SK-N-SH (cell line): ENCODE results near the gene HCST. TPM values are rescaled to one million over a fixed set of nuclear protein-coding genes. Genes with fewer than 3 reads are reported as not detected.

Experiments
- CTCF ChIA-PET: fragments of 300-600, 350-600 bp; formaldehyde crosslinking; extraction: SDS; loops from one replicate; lab custom pipeline; 2021; lab: Yijun Ruan, JAX
- POLR2A ChIA-PET: fragments of 350-600 bp; sonication (Branson Sonifier 250); formaldehyde crosslinking; extraction: SDS; loops from one replicate; lab custom pipeline; 2020; ENCODE audit warnings: antibody characterized with exemption, inconsistent platforms; lab: Yijun Ruan, JAX
- DNase-seq: peaks from one replicate; pipeline ENCODE4 v3.0.0; 2012
- H2AFZ ChIP-seq: fragments of 200-600 bp; sonication (generic); 2 replicates; pipeline ENCODE4 v1.8.1; 2016; ENCODE audit warnings: antibody characterized with exemption, mild to moderate bottlenecking, low read depth
- H3F3A ChIP-seq: fragments of 200-600 bp; sonication (generic); replicated peaks from 2 replicates; pipeline ENCODE3; 2016; ENCODE audit warnings: antibody characterized with exemption, mild to moderate bottlenecking; ENCODE audit not compliant: insufficient read depth
- H3K27ac ChIP-seq, 2 experiments: fragments of 200-500 bp in 1 of 2; fragments of 200-600 bp in 1 of 2; sonication (Bioruptor generic) in 1 of 2; sonication (generic), shearing (Covaris generic) in 1 of 2; 2 replicates each; pipeline versions ENCODE4 v1.5.1 to v1.6.1; 2014 to 2016; ENCODE audit warnings: low read depth in 2 of 2, inconsistent platforms in 1 of 2, low read length in 1 of 2, mild to moderate bottlenecking in 1 of 2, mixed read lengths in 1 of 2
- H3K27me3 ChIP-seq: fragments of 200-600 bp; sonication (generic), shearing (Covaris generic); 2 replicates; pipeline ENCODE4 v1.6.1; 2016; ENCODE audit warnings: mixed run types; ENCODE audit not compliant: insufficient read depth
- H3K36me3 ChIP-seq, 2 experiments: fragments of 200-500 bp in 1 of 2; fragments of 200-600 bp in 1 of 2; sonication (Bioruptor generic) in 1 of 2; sonication (generic) in 1 of 2; replicated peaks in 1 of 2; 2 replicates each; pipeline versions ENCODE3 to v1.5.1; 2014 to 2016; ENCODE audit warnings: low read length in 1 of 2, mild to moderate bottlenecking in 1 of 2; ENCODE audit not compliant: insufficient read depth in 2 of 2, control insufficient read depth in 1 of 2
- H3K4me1 ChIP-seq, 2 experiments: fragments of 200-500 bp in 1 of 2; fragments of 200-600 bp in 1 of 2; sonication (Bioruptor generic) in 1 of 2; sonication (generic), shearing (Covaris generic) in 1 of 2; 2 replicates each; pipeline versions ENCODE4 v1.5.1 to v1.6.1; 2014 to 2016; ENCODE audit warnings: low read depth in 1 of 2, low read length in 1 of 2, mixed run types in 1 of 2; ENCODE audit not compliant: insufficient read depth in 2 of 2, control insufficient read depth in 1 of 2
- H3K4me2 ChIP-seq: fragments of 200-600 bp; sonication (generic), shearing (Covaris generic); 2 replicates; pipeline ENCODE4 v1.6.1; 2017; ENCODE audit warnings: mixed run types
- H3K4me3 ChIP-seq, 2 experiments: fragments of 200-500 bp in 1 of 2; fragments of 200-600 bp in 1 of 2; sonication (Bioruptor generic) in 1 of 2; sonication (generic), shearing (Covaris generic) in 1 of 2; 2 replicates each; pipeline versions ENCODE4 v1.5.1 to v1.8.1; 2014 to 2016; ENCODE audit warnings: low read depth in 2 of 2, inconsistent platforms in 1 of 2, low read length in 1 of 2, mild to moderate bottlenecking in 1 of 2, mixed read lengths in 1 of 2, moderate library complexity in 1 of 2
- H3K79me2 ChIP-seq: fragments of 200-600 bp; sonication (generic); 2 replicates; pipeline ENCODE4 v1.8.1; 2017; ENCODE audit warnings: mild to moderate bottlenecking; ENCODE audit not compliant: insufficient read depth
- H3K9ac ChIP-seq: fragments of 200-600 bp; sonication (generic); 2 replicates; pipeline ENCODE4 v1.6.1; 2017; ENCODE audit warnings: mixed run types
- H3K9me2 ChIP-seq: fragments of 200-600 bp; sonication (generic); 2 replicates; pipeline ENCODE4 v1.6.1; 2017; ENCODE audit warnings: mixed run types
- H3K9me3 ChIP-seq: fragments of 200-600 bp; sonication (generic); 2 replicates; pipeline ENCODE4 v1.6.1; 2017; ENCODE audit warnings: mixed run types, mild to moderate bottlenecking, moderate library complexity
- H4K20me1 ChIP-seq: fragments of 200-600 bp; sonication (generic); 2 replicates; pipeline ENCODE4 v1.6.1; 2017; ENCODE audit warnings: mild to moderate bottlenecking, mixed run types; ENCODE audit not compliant: insufficient read depth
- EP300 ChIP-seq, 2 experiments: IDR thresholded peaks; 2 replicates each; pipeline versions ENCODE4 v1.4.0 to v1.6.1; 2012; ENCODE audit warnings: borderline replicate concordance in 1 of 2, low read depth in 1 of 2, low read length in 1 of 2
- FOSL2 ChIP-seq: IDR thresholded peaks from 2 replicates; pipeline ENCODE4 v1.4.0; 2012; ENCODE audit warnings: low read depth, mild to moderate bottlenecking, moderate library complexity, borderline replicate concordance
- FOXJ3 ChIP-seq: sonication (generic); formaldehyde crosslinking; IDR thresholded peaks from 2 replicates; pipeline ENCODE4 v1.5.1; 2020; ENCODE audit warnings: mild to moderate bottlenecking, missing genetic modification reagents
- FOXM1 ChIP-seq: IDR thresholded peaks from 2 replicates; pipeline ENCODE4 v1.4.0; 2012; ENCODE audit warnings: low read depth, mild to moderate bottlenecking
- GATA2 ChIP-seq: sonication (generic); formaldehyde crosslinking; IDR thresholded peaks from 2 replicates; pipeline ENCODE4 v1.5.0; 2020; ENCODE audit warnings: mild to moderate bottlenecking, missing genetic modification reagents
- IRF3 ChIP-seq: fragments of 150-350 bp; IDR thresholded peaks from 2 replicates; pipeline ENCODE4 v1.6.1; 2016; ENCODE audit warnings: mild to moderate bottlenecking, low read depth, low read length
- MXI1 ChIP-seq: IDR thresholded peaks from 2 replicates; pipeline ENCODE4 v1.6.1; 2012; ENCODE audit warnings: mild to moderate bottlenecking, low read depth, low read length, improper control_type of control experiment
- POLR2AphosphoS5 ChIP-seq: IDR thresholded peaks from 2 replicates; pipeline ENCODE4 v1.6.1; 2012; ENCODE audit warnings: low read depth, low read length
- RAD21 ChIP-seq: IDR thresholded peaks from 2 replicates; pipeline ENCODE4 v1.6.1; 2012; ENCODE audit warnings: mild to moderate bottlenecking, low read length
- RCOR1 ChIP-seq: fragments of 150-350 bp; IDR thresholded peaks from 2 replicates; pipeline ENCODE4 v1.6.1; 2017; ENCODE audit warnings: antibody characterized with exemption, low read length
- REST ChIP-seq: IDR thresholded peaks from 2 replicates; pipeline ENCODE4 v1.6.1; 2012; ENCODE audit warnings: mild to moderate bottlenecking, low read depth, low read length, moderate library complexity
- SIN3A ChIP-seq: IDR thresholded peaks from 2 replicates; pipeline ENCODE4 v1.6.1; 2012; ENCODE audit warnings: low read depth, mild to moderate bottlenecking, low read length, moderate library complexity, borderline replicate concordance
- USF1 ChIP-seq: IDR thresholded peaks from 2 replicates; pipeline ENCODE4 v1.4.0; 2012; ENCODE audit warnings: low read depth, borderline replicate concordance
- USF2 ChIP-seq: fragments of 150-350 bp; IDR thresholded peaks from 2 replicates; pipeline ENCODE4 v1.6.1; 2017; ENCODE audit warnings: antibody characterized with exemption, low read length, low read depth, borderline replicate concordance
- ZBTB33 ChIP-seq: IDR thresholded peaks from 2 replicates; pipeline ENCODE4 v1.4.0; 2012; ENCODE audit warnings: low read depth, borderline replicate concordance
- WGBS: methylation state at CpG from one replicate; pipeline ENCODE4 v1.1.6; 2017; ENCODE audit warnings: low lambda C conversion rate; 5-methylcytosine and 5-hydroxymethylcytosine counted together
- polyA plus RNA-seq, 3 experiments: library from polyadenylated mRNA; depleted of rRNA; stranded (reverse); fragments of >200 nt; gene quantifications; 2 replicates each; pipeline ENCODE4 v1.2.3, GENCODE V29; 2012

The HCST gene
- polyA plus RNA-seq, 1 of the 3 experiments (the other 2 are of a cell fraction): 0.59 TPM

GRCh38 chr19:35870798-35871197 lies 31.5 kb upstream of the HCST start:
- TF ChIP-seq RAD21 (no peak), EP300 (IDR thresholded peaks at IDR 0.05; ENCODE audit: borderline replicate concordance in 1 of 2, low read depth in 1 of 2, low read length in 1 of 2) (no peak), IRF3 (no peak)
- WGBS: 90% methylated on average over 7 of the region's 12 CpGs
- Histone ChIP-seq H3K27me3 (no peaks in the 10 kb centered on the region), H3K36me3 (no peaks in the 10 kb centered on the region), H3K27ac (no peak overlapping the region), H3K4me3 (no peak overlapping the region), H3K9me2 (no peaks in the 10 kb centered on the region), H4K20me1 (no peaks in the 10 kb centered on the region), H3K4me1 (peaks cover 7 to 11% of the 10 kb centered on the region in 2 experiments; a peak in 2 of 4 replicates), H3K9ac (no peak overlapping the region), H3K4me2 (no peak overlapping the region), H2AFZ (no peak overlapping the region), H3K9me3 (no peaks in the 10 kb centered on the region), H3K79me2 (no peaks in the 10 kb centered on the region), H3F3A (no peaks in the 10 kb centered on the region)
- CTCF ChIA-PET: interaction anchor here (0.8 to 4.2 kb wide), 3 partner anchors 9 to 60 kb away, joined by 4 to 18 read pairs (median 6); no protein-coding TSS in a partner anchor
- POLR2A ChIA-PET: interaction anchor here (1.2 kb wide), 1 partner anchor 14 kb away, joined by 5 read pairs; no protein-coding TSS in a partner anchor
- DNase-seq: no peak

- Histone ChIP-seq H3K4me3 (no peak overlapping the region), H3K27me3 (no peaks in the 10 kb centered on the region), H3K4me1 (peaks cover 7 to 11% of the 10 kb centered on the region in 2 experiments; a peak in 2 of 4 replicates), H3F3A (no peaks in the 10 kb centered on the region), H3K4me2 (no peak overlapping the region), H3K27ac (no peak overlapping the region), H2AFZ (no peak overlapping the region), H3K9me2 (no peaks in the 10 kb centered on the region), H3K9me3 (no peaks in the 10 kb centered on the region), H3K79me2 (no peaks in the 10 kb centered on the region), H3K36me3 (peaks cover 0 to 3% of the 10 kb centered on the region in 2 experiments), H4K20me1 (no peaks in the 10 kb centered on the region), H3K9ac (no peak overlapping the region)
- POLR2A ChIA-PET: no interaction called here
- 83% methylated on average over 11 of the region's 12 CpGs for WGBS
- no peak for DNase-seq
- TF ChIP-seq EP300 (IDR thresholded peaks at IDR 0.05; ENCODE audit: borderline replicate concordance in 1 of 2, low read depth in 1 of 2, low read length in 1 of 2) (no peak), USF2 (no peak), GATA2 (no peak), REST (no peak), FOSL2 (no peak), MXI1 (no peak), USF1 (no peak), SIN3A (no peak), FOXJ3 (CRISPR knock-in tag) (no peak), POLR2AphosphoS5 (no peak), IRF3 (no peak), RCOR1 (no peak), FOXM1 (no peak), ZBTB33 (no peak)
- CTCF ChIA-PET: interaction anchor here (1.0 to 4.2 kb wide), 2 partner anchors 10 kb away, joined by 4 to 18 read pairs; no protein-coding TSS in a partner anchor
Observed at GRCh38 chr19:35871611-35872010, 30.7 kb upstream of the HCST start.
